Colonic mucosa (tissue), 4 donors: ENCODE results near the gene LAMC3. TPM values are rescaled to one million over a fixed set of nuclear protein-coding genes. Genes with fewer than 3 reads are reported as not detected.

Experiments
- DNase-seq: peaks from one replicate; pipeline ENCODE4 v3.0.0-alpha.2; 2020
- H3K27ac ChIP-seq: fragments of 200-600 bp; one replicate; pipeline ENCODE4 v1.8.0; 2021
- H3K27me3 ChIP-seq: fragments of 200-600 bp; one replicate; pipeline ENCODE4 v1.8.0; 2021
- H3K36me3 ChIP-seq: fragments of 200-600 bp; one replicate; pipeline ENCODE4 v1.8.0; 2021
- H3K4me1 ChIP-seq: fragments of 200-600 bp; one replicate; pipeline ENCODE4 v1.8.0; 2021; ENCODE audit warnings: mild to moderate bottlenecking
- H3K4me3 ChIP-seq: fragments of 200-600 bp; one replicate; pipeline ENCODE4 v1.8.0; 2021
- H3K9ac ChIP-seq, 2 donors: one replicate each; pipeline ENCODE4 v1.7.0; 2013; ENCODE audit warnings: control low read depth in 2 of 2, low read depth in 2 of 2, low read length in 2 of 2
- H3K9me3 ChIP-seq: fragments of 200-600 bp; one replicate; pipeline ENCODE4 v1.8.0; 2021
- CTCF ChIP-seq: fragments of 200-600 bp; IDR thresholded peaks from one replicate; pipeline ENCODE4 v1.8.0; 2022; ENCODE audit warnings: antibody characterized with exemption, mild to moderate bottlenecking
- intact Hi-C: fragments of 100-400 bp; cut with DNase I; formaldehyde crosslinking; loops from one replicate; pipeline ENCODE4 v1.14.1; 2022
- total RNA-seq, 2 donors: library from RNA; stranded (reverse); fragmentation: NEBNext Ultra II Directional in 1 of 2; extraction: Animal tissue kit (Norgen Biotek cat#: 25700) in 1 of 2; gene quantifications; one replicate each; pipeline ENCODE4 v1.2.1, GENCODE V29; 2021
- donor health status: healthy.
- donor health status: DM: no; HTN: no; CAD: no.
- donor health status: DM: no; HTN: no; CAD: no.

LAMC3 gene
- total RNA-seq, 2 donors from 2014 or later, result 0.67 to 1.9 TPM

GRCh38 chr9:131116281-131117120 lies 107.5 kb downstream of the LAMC3 start:
- Histone ChIP-seq H3K9me3 (no peaks in the 10 kb centered on the region), H3K9ac (no peak overlapping the region), H3K27me3 (no peaks in the 10 kb centered on the region), H3K4me3 (no peak overlapping the region), H3K36me3 (no peaks in the 10 kb centered on the region), H3K27ac (no peak overlapping the region), H3K4me1 (no peaks in the 10 kb centered on the region)
- TF ChIP-seq CTCF, result no peak
- intact Hi-C loops, result no loop called here
- no peak for DNase-seq

- no peaks in the 10 kb centered on the region for H3K36me3 ChIP-seq
- H3K27me3 ChIP-seq, result no peaks in the 10 kb centered on the region
- H3K27ac ChIP-seq, result no peak overlapping the region
- TF ChIP-seq CTCF, result no peak
- no peak for DNase-seq
- no peak overlapping the region for H3K9ac ChIP-seq
- H3K4me1 ChIP-seq, result no peaks in the 10 kb centered on the region
- intact Hi-C loops, result no loop called here
- no peaks in the 10 kb centered on the region for H3K9me3 ChIP-seq
- no peak overlapping the region for H3K4me3 ChIP-seq
Measured at GRCh38 chr9:131117121-131117761, 108.3 kb downstream of the LAMC3 start.

GRCh38 chr9:131117762-131118145 lies 108.8 kb downstream of the LAMC3 start:
- H3K27me3 ChIP-seq, result no peaks in the 10 kb centered on the region
- H3K9me3 ChIP-seq, result no peaks in the 10 kb centered on the region
- H3K9ac ChIP-seq, result no peak overlapping the region
- H3K4me1 ChIP-seq, result no peaks in the 10 kb centered on the region
- no peak overlapping the region for H3K27ac ChIP-seq
- no peak for TF ChIP-seq CTCF
- H3K36me3 ChIP-seq, result no peaks in the 10 kb centered on the region
- H3K4me3 ChIP-seq, result no peak overlapping the region
- intact Hi-C loops, result no loop called here
- DNase-seq, result no peak

GRCh38 chr9:131119600-131119999 lies 110.6 kb downstream of the LAMC3 start:
- no peaks in the 10 kb centered on the region for H3K27me3 ChIP-seq
- H3K27ac ChIP-seq, result no peak overlapping the region
- no peaks in the 10 kb centered on the region for H3K9me3 ChIP-seq
- DNase-seq, result no peak
- peaks cover 2% of the 10 kb centered on the region for H3K4me1 ChIP-seq
- H3K4me3 ChIP-seq, result no peak overlapping the region
- TF ChIP-seq CTCF, result no peak
- no peaks in the 10 kb centered on the region for H3K36me3 ChIP-seq
- no peak overlapping the region for H3K9ac ChIP-seq
- intact Hi-C loops, result no loop called here

GRCh38 chr9:131120620-131121228 lies 111.8 kb downstream of the LAMC3 start:
- H3K4me1 ChIP-seq, result peaks cover 6% of the 10 kb centered on the region
- no peaks in the 10 kb centered on the region for H3K27me3 ChIP-seq
- TF ChIP-seq CTCF, result no peak
- H3K9ac ChIP-seq, result no peak overlapping the region
- intact Hi-C loops, result no loop called here
- DNase-seq, result no peak
- H3K36me3 ChIP-seq, result no peaks in the 10 kb centered on the region
- H3K9me3 ChIP-seq, result no peaks in the 10 kb centered on the region
- H3K27ac ChIP-seq, result no peak overlapping the region
- no peak overlapping the region for H3K4me3 ChIP-seq
